ENCODE measurements around the gene CLIC2.
"Not testable (repeated sequence)": the region's sequence is repeated elsewhere in the genome, so short reads cannot be mapped to it uniquely, and the experiment has no call there.

The CLIC2 gene

DNA sequence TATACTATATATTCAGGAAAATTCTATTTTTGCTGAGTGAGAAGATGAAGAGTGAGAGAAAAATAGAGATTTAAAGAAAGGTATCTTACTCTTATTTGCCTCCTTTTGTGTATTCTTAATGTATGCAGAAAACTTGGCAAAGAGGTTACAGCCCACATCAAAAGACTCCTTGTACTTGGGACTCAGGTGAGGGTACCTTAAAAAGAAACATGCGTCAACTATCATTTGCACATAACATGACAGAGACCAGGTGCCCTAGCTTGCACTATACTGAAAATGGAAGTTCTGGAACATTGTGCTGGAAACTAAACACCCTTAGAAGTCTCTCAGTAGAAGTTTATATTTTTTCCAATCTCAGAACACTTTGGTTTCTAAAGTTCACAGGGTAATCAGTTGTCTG, 54.5 kb downstream of the CLIC2 start:
- no peak overlapping the region for H3K4me3 ChIP-seq (ENCODE audit: low read depth, low read length)
- DNase-seq (ENCODE audit: low read depth) = no peak
- TF ChIP-seq MYC (IDR thresholded peaks at IDR 0.05; ENCODE audit: low read depth, low read length) = no peak
- TF ChIP-seq MAX (IDR thresholded peaks at IDR 0.05; ENCODE audit: low read depth, low read length) = no peak
- TF ChIP-seq, protein P1, sequence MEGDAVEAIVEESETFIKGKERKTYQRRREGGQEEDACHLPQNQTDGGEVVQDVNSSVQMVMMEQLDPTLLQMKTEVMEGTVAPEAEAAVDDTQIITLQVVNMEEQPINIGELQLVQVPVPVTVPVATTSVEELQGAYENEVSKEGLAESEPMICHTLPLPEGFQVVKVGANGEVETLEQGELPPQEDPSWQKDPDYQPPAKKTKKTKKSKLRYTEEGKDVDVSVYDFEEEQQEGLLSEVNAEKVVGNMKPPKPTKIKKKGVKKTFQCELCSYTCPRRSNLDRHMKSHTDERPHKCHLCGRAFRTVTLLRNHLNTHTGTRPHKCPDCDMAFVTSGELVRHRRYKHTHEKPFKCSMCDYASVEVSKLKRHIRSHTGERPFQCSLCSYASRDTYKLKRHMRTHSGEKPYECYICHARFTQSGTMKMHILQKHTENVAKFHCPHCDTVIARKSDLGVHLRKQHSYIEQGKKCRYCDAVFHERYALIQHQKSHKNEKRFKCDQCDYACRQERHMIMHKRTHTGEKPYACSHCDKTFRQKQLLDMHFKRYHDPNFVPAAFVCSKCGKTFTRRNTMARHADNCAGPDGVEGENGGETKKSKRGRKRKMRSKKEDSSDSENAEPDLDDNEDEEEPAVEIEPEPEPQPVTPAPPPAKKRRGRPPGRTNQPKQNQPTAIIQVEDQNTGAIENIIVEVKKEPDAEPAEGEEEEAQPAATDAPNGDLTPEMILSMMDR (IDR thresholded peaks at IDR 0.05; ENCODE audit: low read depth, low read length) = no peak
- TF ChIP-seq POLR2A (IDR thresholded peaks at IDR 0.05; ENCODE audit: extremely low read depth, insufficient read length) = no peak

DNA sequence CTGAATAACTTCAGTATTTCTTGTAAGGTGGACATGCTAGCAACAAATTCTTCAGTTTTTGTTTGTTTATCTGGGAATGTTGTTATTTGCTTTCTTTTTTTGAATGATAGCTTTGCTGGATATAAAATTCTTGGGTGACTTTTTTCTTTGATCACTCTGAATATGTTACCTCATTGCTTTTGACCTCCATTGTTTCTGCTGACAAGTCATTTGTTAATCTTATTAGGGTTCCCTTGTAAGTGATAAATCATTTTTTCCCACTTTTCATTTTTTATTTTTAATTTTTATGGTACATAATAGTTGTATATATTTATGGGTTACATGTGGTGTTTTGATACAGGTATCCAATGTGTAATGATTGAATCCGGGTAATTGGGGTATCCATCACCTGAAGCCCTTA, 63.4 kb downstream of the CLIC2 start:
- TF ChIP-seq MAX (IDR thresholded peaks at IDR 0.05; ENCODE audit: low read depth, low read length) (no peak), MYC (IDR thresholded peaks at IDR 0.05; ENCODE audit: low read depth, low read length) (no peak), POLR2A (IDR thresholded peaks at IDR 0.05; ENCODE audit: extremely low read depth, insufficient read length) (no peak)
- TF ChIP-seq, protein P1 (IDR thresholded peaks at IDR 0.05; ENCODE audit: low read depth, low read length) = no peak
- no peak overlapping the region for H3K4me3 ChIP-seq (ENCODE audit: low read depth, low read length)
- no peak for DNase-seq (ENCODE audit: low read depth)

DNA sequence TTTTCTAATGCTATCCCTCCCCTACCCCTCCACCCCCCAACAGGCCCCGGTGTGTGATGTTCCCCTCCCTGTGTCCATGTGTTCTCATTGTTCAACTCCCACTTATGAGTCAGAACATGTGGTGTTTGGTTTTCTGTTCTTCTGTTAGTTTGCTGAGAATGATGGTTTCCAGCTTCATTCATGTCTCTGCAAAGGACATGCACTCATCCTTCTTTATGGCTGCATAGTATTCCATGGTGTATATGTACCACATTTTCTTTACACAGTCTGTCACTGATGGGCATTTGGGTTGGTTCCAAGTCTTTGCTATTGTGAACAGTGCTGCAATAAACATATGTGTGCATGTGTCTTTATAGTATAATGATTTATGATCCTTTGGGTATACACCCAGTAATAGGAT, 66.4 kb downstream of the CLIC2 start:
- not testable (repeated sequence) for H3K4me3 ChIP-seq (ENCODE audit: low read depth, low read length)

DNA sequence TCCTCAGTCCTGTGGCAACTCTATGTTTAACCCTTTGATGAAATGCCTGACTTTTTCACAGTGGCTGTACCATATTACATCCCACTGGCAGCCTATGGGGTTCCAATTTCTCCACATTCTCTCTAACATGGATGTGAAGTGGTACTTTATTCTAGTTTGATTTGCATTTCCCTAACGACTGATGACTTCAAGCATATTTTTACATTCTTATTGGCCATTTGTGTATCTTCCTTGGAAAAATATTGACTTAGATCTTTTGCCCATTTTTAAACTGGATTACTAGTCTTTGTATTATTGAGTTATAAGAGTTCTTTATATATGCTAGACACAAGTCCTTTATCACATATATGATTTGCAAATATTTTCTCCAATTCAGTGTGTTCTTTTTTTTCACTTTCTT, 68.0 kb downstream of the CLIC2 start:
- TF ChIP-seq MAX (IDR thresholded peaks at IDR 0.05; ENCODE audit: low read depth, low read length) (no peak), POLR2A (IDR thresholded peaks at IDR 0.05; ENCODE audit: extremely low read depth, insufficient read length) (no peak), MYC (IDR thresholded peaks at IDR 0.05; ENCODE audit: low read depth, low read length) (no peak)
- TF ChIP-seq, protein P1 (IDR thresholded peaks at IDR 0.05; ENCODE audit: low read depth, low read length) = no peak
- DNase-seq (ENCODE audit: low read depth) = no peak
- H3K4me3 ChIP-seq (ENCODE audit: low read depth, low read length) = no peak overlapping the region

More for the DNA sequence above, 66.4 kb downstream of the CLIC2 start:
- not testable (repeated sequence) for DNase-seq (ENCODE audit: low read depth)

GRCh38 chrX:155263854-155264628, 70.4 kb downstream of the CLIC2 start, which contains the start of gene RAB39B:
TSS of gene RAB39B (minus strand) at chrX:155264491. CDS start at chrX:155264288, 203 bp downstream.
- no peak within 1 kb of the TSS for H3K4me3 ChIP-seq (ENCODE audit: low read depth, low read length)
- DNase-seq (ENCODE audit: low read depth) = peak; percentile 14
- TF ChIP-seq MAX (IDR thresholded peaks at IDR 0.05; ENCODE audit: low read depth, low read length) = no peak
- TF ChIP-seq MYC (IDR thresholded peaks at IDR 0.05; ENCODE audit: low read depth, low read length) = no peak
- TF ChIP-seq, protein P1 (IDR thresholded peaks at IDR 0.05; ENCODE audit: low read depth, low read length) = no peak
- TF ChIP-seq POLR2A (IDR thresholded peaks at IDR 0.05; ENCODE audit: extremely low read depth, insufficient read length) = no peak

GRCh38 chrX:155262970-155263754, 71.3 kb downstream of the CLIC2 start:
- no peak for TF ChIP-seq POLR2A (IDR thresholded peaks at IDR 0.05; ENCODE audit: extremely low read depth, insufficient read length)
- TF ChIP-seq MYC (IDR thresholded peaks at IDR 0.05; ENCODE audit: low read depth, low read length) = no peak
- TF ChIP-seq, protein P1 (IDR thresholded peaks at IDR 0.05; ENCODE audit: low read depth, low read length) = no peak
- TF ChIP-seq MAX (IDR thresholded peaks at IDR 0.05; ENCODE audit: low read depth, low read length) = no peak
- H3K4me3 ChIP-seq (ENCODE audit: low read depth, low read length) = no peak overlapping the region
- no peak for DNase-seq (ENCODE audit: low read depth)
